OCI-LY7 (cell line): ENCODE results near the gene EXOC4.

Experiments used
- EZH2phosphoT487 ChIP-seq: fragments of 200-600 bp; sonication (generic); IDR thresholded peaks from 2 replicates; pipeline ENCODE4 v1.6.1; 2018; ENCODE audit warnings: low read depth, borderline replicate concordance, mild to moderate bottlenecking, mixed run types, antibody characterized with exemption, low read length, moderate library complexity, mixed read lengths
- TF ChIP-seq, protein P1 (sequence below): fragments of 200-600 bp; sonication (generic); conservative IDR thresholded peaks from 2 replicates; pipeline ENCODE4 v1.5.1; 2014; ENCODE audit warnings: mild to moderate bottlenecking, antibody characterized with exemption, low read length, moderate library complexity, mixed read lengths

DNA sequence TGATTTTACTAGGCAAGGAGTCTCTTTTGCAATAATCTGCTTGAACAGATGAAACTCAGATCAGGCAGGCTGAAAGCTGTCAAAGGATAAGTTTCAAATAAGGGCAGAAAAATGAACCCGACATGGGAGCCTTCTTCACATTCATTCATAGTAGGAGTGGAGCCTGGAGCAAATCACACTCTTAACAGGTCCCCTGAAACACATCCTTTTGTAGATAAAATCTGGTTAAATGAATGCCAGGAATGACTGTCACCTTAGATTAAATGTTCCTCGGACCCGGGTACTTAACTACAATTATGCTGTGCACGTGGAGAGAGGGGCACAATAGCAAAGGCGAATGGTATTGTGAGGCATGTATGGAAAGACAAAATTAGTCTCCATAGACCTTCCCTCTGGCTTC, 529.6 kb downstream of the EXOC4 start:
- TF ChIP-seq, protein P1, sequence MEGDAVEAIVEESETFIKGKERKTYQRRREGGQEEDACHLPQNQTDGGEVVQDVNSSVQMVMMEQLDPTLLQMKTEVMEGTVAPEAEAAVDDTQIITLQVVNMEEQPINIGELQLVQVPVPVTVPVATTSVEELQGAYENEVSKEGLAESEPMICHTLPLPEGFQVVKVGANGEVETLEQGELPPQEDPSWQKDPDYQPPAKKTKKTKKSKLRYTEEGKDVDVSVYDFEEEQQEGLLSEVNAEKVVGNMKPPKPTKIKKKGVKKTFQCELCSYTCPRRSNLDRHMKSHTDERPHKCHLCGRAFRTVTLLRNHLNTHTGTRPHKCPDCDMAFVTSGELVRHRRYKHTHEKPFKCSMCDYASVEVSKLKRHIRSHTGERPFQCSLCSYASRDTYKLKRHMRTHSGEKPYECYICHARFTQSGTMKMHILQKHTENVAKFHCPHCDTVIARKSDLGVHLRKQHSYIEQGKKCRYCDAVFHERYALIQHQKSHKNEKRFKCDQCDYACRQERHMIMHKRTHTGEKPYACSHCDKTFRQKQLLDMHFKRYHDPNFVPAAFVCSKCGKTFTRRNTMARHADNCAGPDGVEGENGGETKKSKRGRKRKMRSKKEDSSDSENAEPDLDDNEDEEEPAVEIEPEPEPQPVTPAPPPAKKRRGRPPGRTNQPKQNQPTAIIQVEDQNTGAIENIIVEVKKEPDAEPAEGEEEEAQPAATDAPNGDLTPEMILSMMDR: no peak
- TF ChIP-seq EZH2phosphoT487: no peak
